Body of pancreas (tissue), 4 donors: ENCODE results near the gene PRF1. TPM values are rescaled to one million over a fixed set of nuclear protein-coding genes. Genes with fewer than 3 reads are reported as not detected.

Source experiments
- ATAC-seq: fragments of 150-250 bp; one replicate; pipeline ENCODE4 v1.9.1; 2016
- DNase-seq, 4 donors: peaks; one replicate each; pipeline ENCODE4 v3.0.0-alpha.2; 2019
- H3K27ac ChIP-seq, 4 donors: fragments of 200-600 bp; sonication (generic); 1 replicate in 3 of 4; 2 replicates in 1 of 4; pipeline versions ENCODE4 v1.5.1 to v1.6.1; 2016 to 2019; ENCODE audit warnings: mild to moderate bottlenecking in 1 of 4, mixed read lengths in 1 of 4, moderate library complexity in 1 of 4
- H3K27me3 ChIP-seq, 2 donors: fragments of 200-600 bp; sonication (generic); one replicate each; pipeline ENCODE4 v1.6.0; 2016; ENCODE audit warnings: mild to moderate bottlenecking in 1 of 2
- H3K36me3 ChIP-seq, 2 donors: fragments of 200-600 bp; sonication (generic); replicated peaks in 1 of 2; 2 replicates each; pipeline ENCODE4 v1.5.1; 2016; ENCODE audit warnings: low read depth in 2 of 2; ENCODE audit not compliant: insufficient read depth in 1 of 2
- H3K4me1 ChIP-seq: fragments of 200-600 bp; sonication (generic); one replicate; pipeline ENCODE4 v1.6.0; 2016
- H3K4me3 ChIP-seq, 2 donors: fragments of 200-600 bp; sonication (generic); 1 replicate in 1 of 2; 2 replicates in 1 of 2; pipeline ENCODE4 v1.5.1; 2016 to 2019
- H3K9me3 ChIP-seq, 3 donors: fragments of 200-600 bp; sonication (generic); 1 replicate in 2 of 3; 2 replicates in 1 of 3; pipeline ENCODE4 v1.5.1; 2016
- CTCF ChIP-seq, 7 experiments: fragments of 450-650 bp in 4 of 7; fragments of 200-600 bp in 3 of 7; sonication (generic) in 3 of 7; IDR thresholded peaks; one replicate each; pipeline ENCODE4 v1.5.1; 2016 to 2019; ENCODE audit warnings: antibody characterized with exemption in 7 of 7
- POLR2A ChIP-seq, 3 donors: fragments of 450-650 bp; IDR thresholded peaks; one replicate each; pipeline ENCODE4 v1.6.1; 2016; ENCODE audit warnings: antibody characterized with exemption in 3 of 3, mild to moderate bottlenecking in 2 of 3
- WGBS, 2 donors: methylation state at CpG; one replicate each; pipeline ENCODE4 v1.1.5; 2017; 5-methylcytosine and 5-hydroxymethylcytosine counted together
- intact Hi-C: fragments of 100-400 bp; cut with DNase I; formaldehyde crosslinking; loops from one replicate; pipeline ENCODE4 v1.15.1; 2023
- total RNA-seq, 2 donors: library from RNA; depleted of rRNA; stranded (reverse); fragments of >200 nt; gene quantifications; one replicate each; pipeline ENCODE4 v1.1.0, GENCODE V29; 2016

The PRF1 gene
- total RNA-seq, 2 donors from 2014 or later = 2.1 to 6.3 TPM

DNA sequence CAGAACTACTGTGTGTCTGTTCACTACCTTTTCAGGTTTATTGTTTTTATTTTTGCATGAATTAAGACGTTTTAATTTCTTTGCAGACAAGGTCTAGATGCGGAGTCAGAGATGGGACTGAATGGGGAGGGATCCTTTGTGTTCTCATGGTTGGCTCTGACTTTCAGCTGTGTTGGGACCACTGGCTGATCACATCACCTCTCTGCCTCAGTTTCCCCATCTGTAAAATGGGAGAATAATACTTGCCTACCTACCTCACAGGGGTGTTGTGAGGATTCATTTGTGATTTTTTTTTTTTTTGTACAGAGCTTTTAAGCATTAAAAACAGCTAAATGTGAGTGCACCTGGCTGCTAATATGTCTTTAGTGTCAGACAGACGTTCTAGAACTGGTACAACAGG, 34.4 kb downstream of the PRF1 start:
- H3K27me3 ChIP-seq = no peaks in the 10 kb centered on the region
- no peak overlapping the region for H3K27ac ChIP-seq
- no peaks in the 10 kb centered on the region for H3K4me1 ChIP-seq
- H3K9me3 ChIP-seq = no peaks in the 10 kb centered on the region
- intact Hi-C loops = no loop called here
- H3K36me3 ChIP-seq = no peaks in the 10 kb centered on the region
- DNase-seq = no peak
- TF ChIP-seq POLR2A (IDR thresholded peaks at IDR 0.05) = no peak
- no peak for TF ChIP-seq CTCF (IDR thresholded peaks at IDR 0.05)
- ATAC-seq = no peak
- H3K4me3 ChIP-seq = no peak overlapping the region
- WGBS, 2 donors = 76 to 82% methylated on average over 3 of the region's 3 CpGs

DNA sequence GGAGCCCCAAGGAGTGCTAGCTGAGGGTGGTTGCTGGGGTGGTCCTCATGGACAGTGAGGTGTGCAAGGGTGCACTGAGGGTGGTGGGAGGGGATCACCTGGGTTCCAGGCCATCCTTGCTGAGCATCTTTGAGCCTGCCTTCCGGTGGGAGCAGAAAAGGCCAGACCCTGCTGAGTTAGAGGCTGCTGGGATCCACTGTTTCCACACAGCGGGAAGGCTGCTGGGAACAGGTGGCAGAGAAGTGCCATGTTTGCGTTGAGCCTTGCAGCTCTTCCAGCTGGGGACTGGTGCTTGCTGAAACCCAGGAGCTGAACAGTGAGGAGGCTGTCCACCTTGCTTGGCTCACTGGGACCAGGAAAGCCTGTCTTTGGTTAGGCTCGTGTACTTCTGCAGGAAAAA, 34.9 kb downstream of the PRF1 start:
- no peaks in the 10 kb centered on the region for H3K36me3 ChIP-seq
- DNase-seq = no peak
- WGBS, 2 donors = 68% methylated on average over 4 of the region's 4 CpGs
- H3K9me3 ChIP-seq = no peaks in the 10 kb centered on the region
- H3K27me3 ChIP-seq = no peaks in the 10 kb centered on the region
- no peak overlapping the region for H3K4me3 ChIP-seq
- intact Hi-C loops = no loop called here
- no peak overlapping the region for H3K27ac ChIP-seq
- no peak for TF ChIP-seq POLR2A (IDR thresholded peaks at IDR 0.05)
- no peak for TF ChIP-seq CTCF (IDR thresholded peaks at IDR 0.05)
- no peak for ATAC-seq
- H3K4me1 ChIP-seq = no peaks in the 10 kb centered on the region

DNA sequence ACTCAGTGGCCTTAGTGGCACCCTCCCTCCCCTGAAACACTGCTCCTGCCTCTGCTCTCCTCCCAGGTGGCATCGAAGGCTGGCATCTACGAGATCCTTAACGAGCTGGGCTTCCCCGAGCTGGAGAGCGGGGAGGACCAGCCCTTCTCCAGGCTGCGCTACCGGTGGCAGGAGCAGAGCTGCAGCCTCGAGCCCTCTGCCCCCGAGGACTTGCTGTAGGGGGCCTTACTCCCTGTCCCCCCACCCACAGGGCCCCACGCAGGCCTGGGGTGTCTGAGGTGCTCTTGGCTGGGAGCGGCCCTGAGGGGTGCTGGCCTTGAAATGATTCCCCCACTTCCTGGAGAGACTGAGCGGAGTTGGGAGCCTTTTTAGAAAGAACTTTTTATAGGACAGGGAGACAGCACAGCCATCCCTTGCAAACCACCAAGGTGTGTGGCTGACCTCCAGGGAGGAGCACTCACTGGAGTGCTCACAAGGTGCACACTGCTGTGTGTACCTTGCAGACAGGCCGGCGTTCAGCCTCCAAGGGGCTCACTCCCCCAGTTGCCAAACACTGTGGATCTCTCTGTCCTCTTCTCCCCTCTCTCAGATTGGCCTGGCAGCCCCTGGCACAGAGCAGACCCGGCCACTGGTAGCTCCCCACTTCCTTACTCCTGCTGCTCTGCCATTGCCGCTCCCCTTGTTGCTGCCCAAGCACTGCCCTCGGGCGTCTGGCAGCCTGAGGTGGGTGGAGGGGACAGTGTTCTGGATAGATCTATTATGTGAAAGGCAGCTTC, 35.8 kb downstream of the PRF1 start:
- Histone ChIP-seq H3K27ac (no peak overlapping the region), H3K27me3 (no peaks in the 10 kb centered on the region), H3K36me3 (no peaks in the 10 kb centered on the region), H3K9me3 (no peaks in the 10 kb centered on the region), H3K4me1 (no peaks in the 10 kb centered on the region), H3K4me3 (no peak overlapping the region)
- TF ChIP-seq CTCF (IDR thresholded peaks at IDR 0.05) (no peak), POLR2A (IDR thresholded peaks at IDR 0.05) (no peak)
- DNase-seq (no peak), ATAC-seq (no peak)
- intact Hi-C loops = no loop called here
- WGBS, 2 donors = 66 to 67% methylated on average over 11 to 16 of the region's 18 CpGs

DNA sequence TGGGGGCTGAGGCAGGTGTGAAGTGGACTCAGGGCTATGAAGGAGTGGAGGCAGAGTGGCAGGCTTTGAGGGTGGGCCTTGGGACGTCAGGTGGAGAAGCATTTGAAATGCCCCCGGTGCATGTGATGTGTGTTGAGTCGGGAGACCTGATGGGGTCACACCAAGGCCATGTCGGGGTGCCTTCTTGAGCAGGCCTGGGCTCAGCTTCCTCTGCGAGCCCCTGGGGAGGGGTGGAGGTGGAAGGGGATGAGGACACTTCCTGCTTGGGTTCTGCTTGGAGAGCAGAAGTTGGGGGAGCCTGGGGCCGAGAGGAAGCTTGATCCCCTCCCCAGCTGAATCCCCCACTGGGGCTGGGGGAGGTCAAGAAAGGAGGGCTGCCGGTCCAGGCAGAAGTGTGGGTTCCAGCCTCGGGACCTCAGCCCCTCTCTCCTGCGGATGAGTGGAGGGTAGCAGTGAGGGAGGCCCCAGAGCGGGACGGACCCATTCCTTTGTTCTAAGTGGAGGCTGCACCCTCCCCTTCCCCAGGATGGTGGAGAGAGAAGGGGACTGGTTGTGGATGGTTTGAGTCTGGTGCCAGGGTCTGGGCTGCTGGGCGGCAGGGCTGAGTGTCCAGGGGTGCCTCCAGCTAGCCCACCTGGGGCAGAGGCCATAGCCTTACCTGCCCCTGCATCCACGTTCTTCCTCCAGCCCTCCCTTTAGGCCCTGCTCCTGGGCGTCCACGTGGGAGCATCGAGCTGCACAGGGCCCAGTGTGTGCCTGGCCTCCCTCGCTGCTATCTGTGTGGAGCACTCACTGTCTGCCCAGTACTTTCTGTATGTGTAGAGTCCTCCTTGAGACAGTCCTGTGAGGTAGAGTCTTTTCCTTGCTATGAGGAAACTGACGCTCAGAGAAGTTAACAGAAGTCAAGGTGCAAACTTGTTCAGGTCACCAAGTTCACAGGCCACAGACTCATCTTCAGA, 36.7 kb downstream of the PRF1 start:
- DNase-seq = no peak
- no peaks in the 10 kb centered on the region for H3K4me1 ChIP-seq
- H3K27me3 ChIP-seq = no peaks in the 10 kb centered on the region
- no peaks in the 10 kb centered on the region for H3K9me3 ChIP-seq
- WGBS, 2 donors = 77 to 81% methylated on average over 10 to 17 of the region's 18 CpGs
- ATAC-seq = no peak
- TF ChIP-seq CTCF (IDR thresholded peaks at IDR 0.05) (no peak), POLR2A (IDR thresholded peaks at IDR 0.05) (no peak)
- no peak overlapping the region for H3K27ac ChIP-seq
- H3K4me3 ChIP-seq = no peak overlapping the region
- H3K36me3 ChIP-seq = no peaks in the 10 kb centered on the region
- intact Hi-C loops = no loop called here
